ENCODE data around the gene JAM3.

The JAM3 gene

DNA sequence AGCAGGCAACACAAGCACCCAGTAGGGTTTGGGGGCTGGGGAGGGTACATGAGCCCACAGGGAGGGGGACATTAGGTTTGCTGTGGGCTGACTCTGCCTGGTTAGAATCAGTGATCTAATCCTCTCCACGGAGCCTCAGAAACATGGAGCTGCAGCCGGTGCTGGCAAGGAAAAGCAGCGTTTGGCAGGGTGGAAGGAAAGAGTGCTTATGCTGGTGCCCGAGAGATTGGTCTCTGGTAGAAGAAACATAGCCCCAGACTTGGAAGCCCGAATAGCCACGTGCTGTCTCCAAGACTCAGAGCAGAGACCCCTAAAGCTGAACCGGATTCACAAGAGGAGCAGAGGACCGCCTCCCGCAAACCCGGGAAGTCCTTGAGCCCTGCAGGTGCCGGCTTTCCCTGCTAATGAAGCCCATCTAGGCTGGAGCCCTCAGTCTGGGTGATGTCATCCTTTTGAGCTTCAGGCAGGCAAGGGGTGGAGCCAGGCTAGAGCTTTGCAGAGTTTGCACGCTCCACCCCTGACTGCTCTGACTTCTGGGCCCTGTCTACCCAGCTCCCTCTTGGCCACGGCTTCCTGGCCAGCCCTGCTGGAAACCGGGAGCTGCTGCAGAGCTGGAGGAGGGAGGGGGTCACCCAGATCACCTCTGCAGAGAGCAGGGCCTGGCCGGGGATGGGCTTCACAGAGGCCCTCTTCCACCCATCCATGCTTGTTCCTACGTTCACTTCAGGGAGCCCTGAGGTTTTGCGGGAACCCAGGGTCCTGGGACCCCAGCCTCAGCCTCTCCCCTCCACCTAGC, 35.0 kb upstream of the JAM3 start:
- peak; percentile 71 for DNase-seq
- H3K27me3 Mint-ChIP-seq: no peaks in the 10 kb centered on the region
- H3K4me1 Mint-ChIP-seq: peaks cover 55% of the 10 kb centered on the region
- H3K27ac Mint-ChIP-seq: peak overlapping the region; percentile 31
- no peaks in the 10 kb centered on the region for H3K9me3 Mint-ChIP-seq
- peak overlapping the region; percentile 32 for H3K4me3 Mint-ChIP-seq
- ATAC-seq: peak; percentile 89
- H3K36me3 Mint-ChIP-seq (ENCODE audit: low read depth): peaks cover 2% of the 10 kb centered on the region

DNA sequence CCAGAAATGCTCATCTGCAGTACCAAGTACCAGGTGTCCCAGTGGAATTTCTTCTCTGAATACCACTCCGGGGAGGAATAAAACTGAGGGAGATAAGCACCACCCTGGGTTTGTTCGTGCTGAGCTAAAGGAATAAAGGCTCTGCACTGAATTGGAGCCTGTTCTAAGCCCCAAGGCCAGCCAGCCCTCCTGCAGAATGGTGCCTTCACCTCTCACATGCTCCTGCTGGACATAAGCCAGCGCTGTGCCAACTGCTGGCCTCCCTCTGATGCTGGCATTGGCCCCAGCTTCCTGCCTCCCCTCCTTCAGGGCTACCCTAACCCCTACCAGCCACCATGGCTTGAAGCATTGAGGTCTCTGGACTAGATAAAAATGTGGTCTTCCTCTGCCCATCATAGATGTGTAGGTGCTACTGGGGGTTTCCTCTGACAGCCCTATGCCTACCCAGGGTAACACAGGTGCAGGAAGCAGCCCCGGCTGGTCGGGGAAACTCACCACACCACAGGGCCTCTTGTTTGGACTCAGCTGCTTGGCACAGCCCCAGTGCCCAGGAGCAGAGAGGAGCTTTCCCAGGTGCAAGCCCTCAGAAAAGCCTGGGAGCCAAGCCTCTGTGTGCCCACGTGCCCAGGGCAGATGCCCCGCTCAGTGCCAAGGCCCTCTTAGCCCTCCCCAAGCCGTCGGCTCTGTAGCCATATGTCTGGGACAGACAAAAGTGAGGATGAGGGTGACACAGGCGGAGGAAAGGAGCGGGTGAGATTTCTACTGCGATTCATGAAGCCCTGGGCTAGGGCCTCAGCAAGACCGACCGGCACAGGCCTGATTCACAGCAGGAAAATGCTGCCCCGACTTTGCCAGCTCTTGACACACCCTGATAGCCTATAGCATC, 34.1 kb upstream of the JAM3 start:
- Mint-ChIP-seq H3K27me3 (no peaks in the 10 kb centered on the region), H3K36me3 (ENCODE audit: low read depth) (peaks cover 2% of the 10 kb centered on the region), H3K4me1 (peaks cover 55% of the 10 kb centered on the region), H3K9me3 (no peaks in the 10 kb centered on the region), H3K4me3 (no peak overlapping the region), H3K27ac (no peak overlapping the region)
- no peak for DNase-seq
- no peak for ATAC-seq

DNA sequence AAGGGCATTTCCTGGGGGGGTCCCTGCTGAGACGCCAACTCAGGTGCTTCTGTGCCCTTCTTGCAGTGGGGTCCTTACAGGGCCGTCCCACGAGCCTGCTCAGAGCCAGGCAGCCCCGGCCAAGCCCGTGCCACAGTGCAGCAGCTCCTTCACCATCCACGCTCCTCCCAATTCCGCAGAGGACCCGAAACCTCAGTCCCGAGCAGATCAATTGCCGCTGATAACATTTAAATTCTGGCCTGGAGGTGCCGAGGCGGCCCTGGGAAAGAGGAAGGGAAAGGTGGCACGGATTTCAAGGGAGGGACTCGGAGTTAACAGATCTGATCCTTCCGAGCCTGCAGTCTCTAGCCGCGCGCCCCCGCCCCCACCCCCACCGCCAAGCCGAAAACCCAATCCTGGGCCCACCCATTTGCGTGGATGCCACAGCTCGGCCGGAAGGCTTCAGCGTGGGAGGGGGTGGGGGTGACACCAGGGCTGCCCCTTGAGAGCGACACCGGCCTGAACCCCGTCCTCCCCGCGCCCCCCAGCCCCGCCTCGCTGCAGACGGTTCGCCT, 32.3 kb upstream of the JAM3 start:
- Mint-ChIP-seq H3K4me3 (peak overlapping the region; percentile 77), H3K27ac (peak overlapping the region; percentile 74), H3K9me3 (no peaks in the 10 kb centered on the region), H3K27me3 (no peaks in the 10 kb centered on the region), H3K36me3 (ENCODE audit: low read depth) (peaks cover 2% of the 10 kb centered on the region), H3K4me1 (peaks cover 55% of the 10 kb centered on the region)
- ATAC-seq: peak; percentile 9
- peak; percentile 25 for DNase-seq

DNA sequence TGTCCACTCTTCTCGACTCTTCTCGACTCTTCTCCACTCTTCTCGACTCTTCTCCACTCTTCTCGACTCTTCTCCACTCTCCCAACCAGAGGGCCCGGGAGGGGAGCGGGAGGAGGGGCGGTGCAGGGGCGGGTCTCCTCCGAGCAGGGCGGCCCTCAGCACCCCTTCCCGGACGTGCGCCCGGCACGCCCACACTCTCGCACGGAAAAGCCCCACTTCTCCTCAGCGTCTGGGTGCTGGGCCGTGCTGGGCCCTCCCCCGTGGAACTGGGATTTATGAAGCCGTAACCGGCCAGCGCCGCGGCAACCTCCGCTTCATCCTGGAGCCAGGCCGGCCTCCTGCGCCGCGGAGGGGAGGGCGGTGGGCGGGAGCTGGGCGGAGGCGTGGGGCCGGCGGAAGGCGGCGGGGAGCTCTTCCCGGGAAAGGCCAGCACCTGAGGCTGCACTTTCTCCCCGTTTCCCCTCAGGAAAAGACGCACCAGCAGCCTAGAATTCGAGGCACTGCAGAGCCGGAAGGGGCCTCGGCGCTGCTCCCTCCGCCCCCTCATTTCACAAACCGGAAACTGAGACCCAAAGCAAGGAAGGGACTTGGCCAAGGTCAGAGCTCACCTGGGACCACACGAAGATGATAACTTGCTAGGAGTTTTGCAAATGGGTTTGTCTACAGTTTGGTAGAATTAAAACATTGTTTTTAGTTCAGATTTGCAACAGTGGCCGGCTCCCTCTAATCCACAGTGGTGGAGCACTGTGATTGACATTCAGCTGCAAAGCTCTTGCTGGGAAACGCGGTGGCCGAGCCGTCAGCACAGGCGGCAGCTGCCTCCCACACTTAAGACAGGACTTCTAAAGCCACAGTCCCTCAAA, 31.6 kb upstream of the JAM3 start:
- Mint-ChIP-seq H3K4me1 (peaks cover 51% of the 10 kb centered on the region), H3K4me3 (peak overlapping the region; percentile 77)

DNA sequence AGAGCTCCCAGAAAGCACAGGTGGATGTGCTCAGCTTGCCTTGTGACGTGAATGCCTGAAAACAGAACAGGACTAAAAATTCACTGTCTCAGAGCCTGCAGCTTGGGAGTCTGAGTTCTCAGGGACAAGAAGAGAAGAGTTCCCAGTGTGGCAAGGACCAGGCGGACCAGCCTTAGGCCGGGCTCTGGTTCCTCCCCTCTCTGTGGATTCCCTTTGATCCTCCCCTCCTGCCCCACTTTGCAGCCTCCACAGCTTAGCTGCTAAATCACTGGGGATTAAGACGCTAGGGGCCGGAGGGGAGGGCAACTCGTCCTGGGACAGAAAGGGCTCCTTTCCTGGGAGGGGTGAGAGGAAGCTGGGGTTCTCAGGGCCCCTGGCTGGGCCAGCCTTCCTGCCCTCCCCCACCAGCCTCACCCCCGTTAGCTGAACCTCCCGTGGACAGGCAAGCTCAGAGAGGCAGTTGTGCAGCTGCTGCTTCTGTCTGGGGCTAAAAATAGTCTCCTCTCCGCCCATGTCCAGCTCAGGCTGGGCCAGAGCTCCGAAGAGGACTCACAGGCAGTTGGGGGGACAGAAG, 29.9 kb upstream of the JAM3 start:
- Mint-ChIP-seq H3K27ac (no peak overlapping the region), H3K27me3 (no peaks in the 10 kb centered on the region), H3K4me3 (no peak overlapping the region), H3K9me3 (no peaks in the 10 kb centered on the region), H3K4me1 (peaks cover 40% of the 10 kb centered on the region), H3K36me3 (ENCODE audit: low read depth) (peaks cover 2% of the 10 kb centered on the region)
- no peak for ATAC-seq
- no peak for DNase-seq

More for the DNA sequence above, 31.6 kb upstream of the JAM3 start:
- H3K36me3 Mint-ChIP-seq (ENCODE audit: low read depth): peaks cover 2% of the 10 kb centered on the region
- no peaks in the 10 kb centered on the region for H3K27me3 Mint-ChIP-seq
- DNase-seq (peak; percentile 58), ATAC-seq (peak; percentile 26)
- H3K27ac Mint-ChIP-seq: peak overlapping the region; percentile 74
- H3K9me3 Mint-ChIP-seq: no peaks in the 10 kb centered on the region

DNA sequence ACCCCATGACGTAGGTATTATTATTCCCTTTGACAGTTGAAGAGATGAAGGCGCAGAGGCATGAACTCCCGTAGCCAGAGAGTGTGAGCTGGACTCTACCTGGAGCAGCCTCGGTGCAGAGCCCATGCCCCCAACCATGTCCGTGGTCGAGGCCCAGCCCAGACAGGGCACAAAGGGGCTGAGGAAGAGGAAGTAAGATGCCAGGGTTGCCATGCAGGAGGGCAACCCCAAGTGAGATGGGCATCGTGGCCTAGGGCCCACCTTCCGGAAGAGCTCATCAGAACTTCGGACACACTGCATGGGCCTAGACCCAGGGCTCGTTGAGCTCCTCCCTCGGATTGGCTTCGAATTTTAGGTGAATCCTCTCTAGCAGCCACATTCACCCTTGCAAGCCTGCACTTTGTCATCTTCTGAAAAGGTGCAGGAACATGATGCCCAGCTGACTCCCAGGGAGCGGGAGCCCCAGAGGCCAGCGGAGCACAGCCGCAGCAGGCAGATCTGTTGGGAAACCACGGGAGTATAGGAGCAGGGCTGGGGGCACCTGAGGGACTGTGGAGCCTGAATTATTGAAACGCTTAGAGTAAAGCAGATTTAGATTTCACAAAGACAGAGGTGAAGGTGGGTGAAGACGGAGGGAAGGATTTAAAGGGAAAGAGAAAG, 29.0 kb upstream of the JAM3 start:
- no peak for ATAC-seq
- DNase-seq: no peak
- H3K27me3 Mint-ChIP-seq: peaks cover under 1% of the 10 kb centered on the region
- peaks cover 32% of the 10 kb centered on the region for H3K4me1 Mint-ChIP-seq
- peaks cover 2% of the 10 kb centered on the region for H3K36me3 Mint-ChIP-seq (ENCODE audit: low read depth)
- no peak overlapping the region for H3K27ac Mint-ChIP-seq
- H3K4me3 Mint-ChIP-seq: no peak overlapping the region
- no peaks in the 10 kb centered on the region for H3K9me3 Mint-ChIP-seq

DNA sequence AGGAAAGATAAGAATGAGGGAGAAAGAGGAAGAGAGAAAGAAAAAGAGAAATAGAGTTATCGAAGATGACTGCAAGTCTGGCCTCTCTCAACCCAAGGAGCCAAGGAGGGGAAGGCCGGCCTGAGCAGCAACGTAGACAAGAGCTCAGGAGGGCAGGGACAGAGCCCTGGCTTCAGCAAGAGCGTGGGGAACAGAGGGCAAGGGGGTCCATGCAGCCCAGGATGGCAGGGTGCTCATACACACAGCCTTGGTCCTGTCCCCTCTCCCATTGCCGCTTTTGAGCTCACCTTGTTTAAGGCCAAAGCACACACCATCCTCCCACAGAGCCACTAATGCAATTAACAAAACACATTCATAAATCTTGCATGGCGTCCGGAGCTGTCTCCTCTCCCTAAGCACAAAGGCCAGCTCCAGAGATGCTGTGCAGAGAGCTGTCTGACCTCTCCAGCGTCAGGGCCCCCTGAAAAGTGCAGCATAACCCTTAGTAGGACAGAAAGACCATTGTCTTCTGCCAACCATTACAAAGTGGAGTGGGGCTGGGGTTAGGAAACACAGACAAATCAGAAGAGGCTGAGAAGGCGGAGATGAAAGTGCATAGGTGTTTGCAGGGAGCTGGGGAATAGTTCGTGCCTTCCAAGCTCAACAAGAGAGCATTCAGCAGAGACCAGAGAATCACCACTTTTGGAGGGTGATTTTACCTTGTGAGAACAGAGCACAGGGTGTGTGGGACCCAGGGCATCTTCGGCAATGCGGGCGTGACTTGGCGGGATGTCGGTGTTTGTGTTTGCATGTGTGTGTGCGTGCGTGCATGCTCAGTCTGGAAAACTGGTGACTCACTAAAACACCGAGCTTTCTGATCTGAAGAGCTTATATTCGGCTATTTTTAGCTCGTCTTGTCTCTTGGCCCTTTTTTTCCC, 28.2 kb upstream of the JAM3 start:
- ATAC-seq (no peak), DNase-seq (no peak)
- no peaks in the 10 kb centered on the region for H3K9me3 Mint-ChIP-seq
- H3K36me3 Mint-ChIP-seq (ENCODE audit: low read depth): peaks cover 1% of the 10 kb centered on the region
- no peak overlapping the region for H3K4me3 Mint-ChIP-seq
- H3K4me1 Mint-ChIP-seq: peaks cover 24% of the 10 kb centered on the region
- peaks cover 2% of the 10 kb centered on the region for H3K27me3 Mint-ChIP-seq
- H3K27ac Mint-ChIP-seq: no peak overlapping the region

DNA sequence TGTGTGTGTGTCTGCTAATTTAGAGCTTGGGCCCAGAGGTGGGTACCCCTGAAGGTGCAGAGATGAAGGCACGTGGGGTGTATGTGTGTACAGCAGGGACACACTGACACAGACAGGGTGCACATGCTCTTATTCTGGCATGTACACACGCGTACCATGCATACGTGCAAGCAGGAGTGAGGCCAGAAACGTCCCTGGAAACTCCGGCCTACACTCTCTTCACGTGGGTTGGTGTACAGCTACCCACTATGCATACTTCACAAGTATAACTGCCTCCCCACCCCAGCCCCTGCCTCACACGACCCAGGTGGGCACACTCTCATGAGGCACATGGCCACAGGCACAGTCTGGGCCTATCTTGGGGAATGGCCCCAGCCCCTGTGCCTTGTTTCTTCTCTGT, 27.5 kb upstream of the JAM3 start:
- no peak for ATAC-seq
- H3K4me3 Mint-ChIP-seq: no peak overlapping the region
- H3K9me3 Mint-ChIP-seq: no peaks in the 10 kb centered on the region
- H3K27ac Mint-ChIP-seq: no peak overlapping the region
- H3K4me1 Mint-ChIP-seq: peaks cover 17% of the 10 kb centered on the region
- H3K27me3 Mint-ChIP-seq: peaks cover 2% of the 10 kb centered on the region
- H3K36me3 Mint-ChIP-seq (ENCODE audit: low read depth): no peaks in the 10 kb centered on the region
- DNase-seq: no peak

DNA sequence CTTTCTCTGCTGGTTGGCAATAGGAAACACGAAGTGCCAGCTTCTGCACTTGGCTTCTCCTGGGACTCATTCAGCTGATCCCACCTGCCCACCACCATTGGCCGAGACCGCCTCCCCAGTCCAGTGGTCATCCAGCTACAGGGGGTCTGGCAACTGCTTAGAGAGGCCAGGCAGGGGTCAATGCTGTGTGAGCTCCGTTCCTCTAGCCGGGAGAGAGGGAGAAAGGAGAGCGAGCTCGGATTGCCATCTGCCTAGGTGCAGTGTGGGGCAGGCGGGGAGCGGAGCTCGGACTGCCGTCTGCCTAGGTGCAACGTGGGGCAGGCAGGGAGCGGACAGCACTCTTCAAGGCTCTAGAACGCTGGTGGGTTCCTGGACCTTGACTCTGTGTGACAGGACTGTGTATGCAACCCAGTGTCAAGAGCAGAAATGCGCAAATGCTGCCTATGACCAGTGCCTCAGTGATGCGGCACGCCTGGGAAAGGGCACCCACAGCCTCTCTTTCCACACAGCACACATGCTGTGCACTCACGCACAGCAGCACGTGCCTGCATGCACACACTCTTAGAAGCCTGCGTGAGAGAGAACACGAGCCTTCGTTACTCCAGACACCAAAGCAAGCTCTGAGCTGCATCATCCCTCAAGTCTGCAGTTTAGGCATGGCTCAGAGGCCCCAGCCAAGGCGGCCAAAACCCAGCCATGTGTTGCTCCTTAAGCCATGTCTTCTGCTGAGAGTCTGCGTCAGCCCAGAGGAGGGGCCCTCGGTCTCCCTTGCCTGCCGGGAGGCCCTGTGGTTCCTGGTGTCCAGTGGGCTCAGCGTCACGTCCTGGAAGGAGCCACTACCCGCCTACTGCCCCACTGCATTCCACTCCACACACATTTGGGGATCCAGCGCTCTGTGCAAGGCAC, 26.8 kb upstream of the JAM3 start:
- H3K36me3 Mint-ChIP-seq (ENCODE audit: low read depth): no peaks in the 10 kb centered on the region
- H3K27me3 Mint-ChIP-seq: peaks cover 2% of the 10 kb centered on the region
- no peak overlapping the region for H3K27ac Mint-ChIP-seq
- ATAC-seq (no peak), DNase-seq (no peak)
- H3K4me3 Mint-ChIP-seq: no peak overlapping the region
- no peaks in the 10 kb centered on the region for H3K9me3 Mint-ChIP-seq
- peaks cover 12% of the 10 kb centered on the region for H3K4me1 Mint-ChIP-seq

DNA sequence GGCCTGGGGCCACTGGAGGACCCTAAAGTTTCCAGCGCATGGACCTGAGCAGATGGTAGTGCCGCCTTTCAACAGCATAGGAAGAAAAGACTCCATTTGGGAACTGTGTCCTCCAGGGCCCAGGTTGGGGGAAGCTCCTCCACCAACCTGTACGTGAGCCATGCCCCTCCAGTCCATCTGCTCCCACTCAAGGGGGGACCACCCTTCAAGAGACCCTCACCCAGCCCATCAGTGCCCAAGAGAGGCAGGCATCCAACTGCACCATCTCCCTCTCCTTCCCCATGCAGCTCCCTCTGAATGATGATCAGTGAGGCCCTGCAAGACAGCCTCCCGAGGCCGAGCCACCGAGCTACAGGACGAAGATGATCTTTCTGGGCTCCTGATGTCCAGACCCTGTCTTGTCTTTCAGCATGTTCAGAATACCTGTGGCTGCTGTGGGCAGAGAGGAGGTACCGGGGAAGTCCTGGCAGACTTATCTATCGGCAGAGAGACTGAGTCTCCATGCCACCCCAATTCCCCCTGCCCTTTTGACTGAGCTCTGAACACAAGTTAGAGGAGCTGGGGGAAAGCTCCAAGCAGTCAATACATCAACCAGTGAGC, 25.0 kb upstream of the JAM3 start:
- no peak overlapping the region for H3K4me3 Mint-ChIP-seq
- ATAC-seq (no peak), DNase-seq (no peak)
- no peaks in the 10 kb centered on the region for H3K9me3 Mint-ChIP-seq
- no peaks in the 10 kb centered on the region for H3K36me3 Mint-ChIP-seq (ENCODE audit: low read depth)
- H3K27me3 Mint-ChIP-seq: peaks cover 6% of the 10 kb centered on the region
- H3K4me1 Mint-ChIP-seq: no peaks in the 10 kb centered on the region
- H3K27ac Mint-ChIP-seq: no peak overlapping the region

DNA sequence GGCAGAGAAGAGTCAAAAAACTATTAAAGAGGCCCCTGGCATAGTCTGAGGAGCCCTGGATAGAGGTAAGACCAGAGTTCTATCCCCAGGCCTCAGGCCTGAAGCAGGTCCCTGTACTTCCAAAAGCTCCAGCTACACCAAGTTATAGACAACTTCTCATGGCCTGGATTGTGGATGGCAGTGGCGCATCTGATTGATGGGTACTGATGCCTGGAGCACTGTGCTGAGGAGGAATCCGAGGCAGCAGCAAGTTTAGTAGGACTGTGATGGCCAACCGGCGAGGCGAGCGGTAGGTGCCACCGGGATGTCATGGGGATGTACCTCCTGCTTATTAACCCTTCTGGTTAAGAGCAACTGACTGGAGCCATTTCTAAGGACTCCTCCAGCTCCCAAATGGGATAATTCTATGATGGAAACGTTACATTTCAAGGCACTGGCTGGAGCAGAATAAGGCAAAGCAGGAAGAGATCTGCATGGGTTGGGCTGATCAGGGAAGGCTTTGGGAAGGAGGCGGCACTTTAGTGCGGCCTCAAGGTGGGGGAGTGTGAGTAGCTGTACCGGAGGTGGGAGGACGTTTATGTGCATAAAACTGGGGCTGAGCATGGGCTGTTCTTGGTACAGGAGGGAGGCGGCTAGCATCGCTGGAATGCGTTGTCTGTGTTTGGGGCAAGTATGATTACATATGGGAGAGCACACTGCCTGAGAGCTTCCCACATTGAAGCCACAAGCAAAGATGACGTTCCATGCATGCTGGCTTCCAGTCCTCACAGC, 24.2 kb upstream of the JAM3 start:
- H3K36me3 Mint-ChIP-seq (ENCODE audit: low read depth): no peaks in the 10 kb centered on the region
- H3K4me3 Mint-ChIP-seq: no peak overlapping the region
- DNase-seq (no peak), ATAC-seq (no peak)
- no peaks in the 10 kb centered on the region for H3K9me3 Mint-ChIP-seq
- H3K4me1 Mint-ChIP-seq: no peaks in the 10 kb centered on the region
- peaks cover 14% of the 10 kb centered on the region for H3K27me3 Mint-ChIP-seq
- no peak overlapping the region for H3K27ac Mint-ChIP-seq
